ENCODE results near the gene CHPF. TPM values are rescaled to one million over a fixed set of nuclear protein-coding genes. Genes with fewer than 3 reads are reported as not detected.

Gene CHPF
- total and polyA plus RNA-seq, 7 donors = 8.4 to 14.2 (median 12.6) TPM

DNA sequence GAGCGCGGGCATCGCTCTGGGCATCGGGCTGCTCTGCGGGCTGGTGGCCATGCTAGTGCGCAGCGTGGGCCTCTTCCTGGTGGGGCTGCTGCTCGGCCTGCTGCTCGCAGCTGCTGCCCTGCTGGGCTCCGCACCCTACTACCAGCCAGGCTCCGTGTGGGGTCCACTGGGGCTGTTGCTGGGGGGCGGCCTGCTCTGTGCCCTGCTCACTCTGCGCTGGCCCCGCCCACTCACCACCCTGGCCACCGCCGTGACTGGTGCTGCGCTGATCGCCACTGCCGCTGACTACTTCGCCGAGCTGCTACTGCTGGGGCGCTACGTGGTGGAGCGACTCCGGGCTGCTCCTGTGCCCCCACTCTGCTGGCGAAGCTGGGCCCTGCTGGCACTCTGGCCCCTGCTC, 4.0 kb upstream of the CHPF start:
- H3K36me3 ChIP-seq (ENCODE audit: insufficient read depth in 1 of 2, low read depth in 1 of 2) = no peaks in the 10 kb centered on the region
- DNase-seq (no peak), ATAC-seq (no peak)
- H3K4me1 ChIP-seq = peaks cover 16% of the 10 kb centered on the region
- WGBS, 3 donors = 91 to 98% (median 95%) methylated on average over 21 to 26 of the region's 26 CpGs
- H3K9me3 ChIP-seq = no peaks in the 10 kb centered on the region
- TF ChIP-seq, protein P1, sequence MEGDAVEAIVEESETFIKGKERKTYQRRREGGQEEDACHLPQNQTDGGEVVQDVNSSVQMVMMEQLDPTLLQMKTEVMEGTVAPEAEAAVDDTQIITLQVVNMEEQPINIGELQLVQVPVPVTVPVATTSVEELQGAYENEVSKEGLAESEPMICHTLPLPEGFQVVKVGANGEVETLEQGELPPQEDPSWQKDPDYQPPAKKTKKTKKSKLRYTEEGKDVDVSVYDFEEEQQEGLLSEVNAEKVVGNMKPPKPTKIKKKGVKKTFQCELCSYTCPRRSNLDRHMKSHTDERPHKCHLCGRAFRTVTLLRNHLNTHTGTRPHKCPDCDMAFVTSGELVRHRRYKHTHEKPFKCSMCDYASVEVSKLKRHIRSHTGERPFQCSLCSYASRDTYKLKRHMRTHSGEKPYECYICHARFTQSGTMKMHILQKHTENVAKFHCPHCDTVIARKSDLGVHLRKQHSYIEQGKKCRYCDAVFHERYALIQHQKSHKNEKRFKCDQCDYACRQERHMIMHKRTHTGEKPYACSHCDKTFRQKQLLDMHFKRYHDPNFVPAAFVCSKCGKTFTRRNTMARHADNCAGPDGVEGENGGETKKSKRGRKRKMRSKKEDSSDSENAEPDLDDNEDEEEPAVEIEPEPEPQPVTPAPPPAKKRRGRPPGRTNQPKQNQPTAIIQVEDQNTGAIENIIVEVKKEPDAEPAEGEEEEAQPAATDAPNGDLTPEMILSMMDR (IDR thresholded peaks at IDR 0.05) = no peak
- no peak overlapping the region for H3K4me3 ChIP-seq
- H3K27ac ChIP-seq = no peak overlapping the region
- no peaks in the 10 kb centered on the region for H3K27me3 ChIP-seq (ENCODE audit: insufficient read depth in 3 of 3, low read length in 2 of 3)
- intact Hi-C loops (cut with DNase I) = loop anchor here in 1 of 2 donors (10.0 kb wide), 1 partner anchor 373 kb away; the partner anchor contains the start of genes CNPPD1, RETREG2 and SLC23A3

DNA sequence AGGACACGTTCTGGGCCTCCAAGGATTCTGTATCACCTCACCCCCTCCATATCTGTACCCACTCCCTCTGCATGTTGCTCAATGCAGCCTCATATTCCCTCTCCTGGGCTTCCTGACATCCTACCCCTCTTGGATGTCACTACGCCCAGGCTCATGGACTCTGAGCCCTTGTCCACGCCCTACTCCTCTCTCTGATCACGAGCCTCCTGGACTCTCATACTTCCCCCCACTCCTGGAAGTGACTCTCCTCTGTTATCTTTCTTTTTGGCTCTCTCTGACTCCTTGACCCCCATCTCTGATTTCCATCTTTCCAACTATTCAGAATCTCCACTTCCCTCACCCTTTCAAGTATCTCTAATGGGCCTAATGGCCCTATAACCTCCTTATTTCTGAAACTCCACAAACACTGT, 2.3 kb upstream of the CHPF start:
- H3K4me3 ChIP-seq = no peak overlapping the region
- DNase-seq (no peak), ATAC-seq (no peak)
- peaks cover 23% of the 10 kb centered on the region for H3K4me1 ChIP-seq
- intact Hi-C loops (cut with DNase I) = loop anchor here in 1 of 2 donors (10.0 kb wide), 1 partner anchor 371 kb away; the partner anchor contains the start of genes CNPPD1, RETREG2 and SLC23A3
- H3K27ac ChIP-seq = no peak overlapping the region
- H3K36me3 ChIP-seq (ENCODE audit: insufficient read depth in 1 of 2, low read depth in 1 of 2) = peaks cover 0 to 5% of the 10 kb centered on the region in 2 donors
- TF ChIP-seq, protein P1 (IDR thresholded peaks at IDR 0.05) = no peak
- 60 to 68% (median 60%) methylated on average over 3 to 4 of the region's 4 CpGs for WGBS, 3 donors
- no peaks in the 10 kb centered on the region for H3K9me3 ChIP-seq
- no peaks in the 10 kb centered on the region for H3K27me3 ChIP-seq (ENCODE audit: insufficient read depth in 3 of 3, low read length in 2 of 3)

DNA sequence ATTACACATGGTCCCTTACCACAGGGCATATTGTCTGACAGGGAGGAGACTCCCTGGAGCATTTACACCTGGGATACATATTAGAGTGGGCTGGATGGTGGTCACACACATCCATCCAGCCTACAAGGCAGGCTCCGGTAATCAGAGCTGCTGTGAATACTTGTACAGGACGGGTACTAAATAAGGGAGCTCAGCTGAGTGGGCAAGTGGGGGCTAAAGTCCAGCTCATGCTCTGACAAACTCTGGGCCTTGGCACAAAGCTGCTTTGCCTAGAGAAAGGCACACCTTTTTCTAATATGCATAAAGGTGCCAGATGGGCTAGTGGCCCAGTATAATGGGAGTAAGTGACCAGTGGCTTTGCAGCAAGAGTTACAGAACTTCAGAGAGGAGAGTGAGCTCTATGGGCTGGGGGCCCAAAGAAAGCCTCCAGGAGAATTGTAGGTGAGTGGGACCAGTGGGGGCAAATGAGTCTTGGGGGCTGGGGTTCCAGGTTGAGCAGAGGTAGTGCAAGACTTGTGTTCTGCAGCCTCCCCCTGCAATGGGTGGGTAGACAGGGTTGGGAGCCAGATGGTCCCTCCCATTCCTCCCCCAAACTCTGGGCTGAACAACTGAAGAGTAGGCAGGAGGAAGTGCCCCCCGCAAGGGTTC, 1.8 kb upstream of the CHPF start:
- H3K4me1 ChIP-seq = peaks cover 23% of the 10 kb centered on the region
- no peak overlapping the region for H3K27ac ChIP-seq
- WGBS, 3 donors = 78 to 87% (median 83%) methylated on average over 3 of the region's 3 CpGs
- intact Hi-C loops (cut with DNase I) = loop anchor here in 1 of 2 donors (10.0 kb wide), 1 partner anchor 371 kb away; the partner anchor contains the start of genes CNPPD1, RETREG2 and SLC23A3
- no peaks in the 10 kb centered on the region for H3K9me3 ChIP-seq
- DNase-seq = no peak
- TF ChIP-seq, protein P1 (IDR thresholded peaks at IDR 0.05) = no peak
- no peak overlapping the region for H3K4me3 ChIP-seq
- H3K36me3 ChIP-seq (ENCODE audit: insufficient read depth in 1 of 2, low read depth in 1 of 2) = peaks cover 0 to 10% of the 10 kb centered on the region in 2 donors
- no peak for ATAC-seq
- no peaks in the 10 kb centered on the region for H3K27me3 ChIP-seq (ENCODE audit: insufficient read depth in 3 of 3, low read length in 2 of 3)

DNA sequence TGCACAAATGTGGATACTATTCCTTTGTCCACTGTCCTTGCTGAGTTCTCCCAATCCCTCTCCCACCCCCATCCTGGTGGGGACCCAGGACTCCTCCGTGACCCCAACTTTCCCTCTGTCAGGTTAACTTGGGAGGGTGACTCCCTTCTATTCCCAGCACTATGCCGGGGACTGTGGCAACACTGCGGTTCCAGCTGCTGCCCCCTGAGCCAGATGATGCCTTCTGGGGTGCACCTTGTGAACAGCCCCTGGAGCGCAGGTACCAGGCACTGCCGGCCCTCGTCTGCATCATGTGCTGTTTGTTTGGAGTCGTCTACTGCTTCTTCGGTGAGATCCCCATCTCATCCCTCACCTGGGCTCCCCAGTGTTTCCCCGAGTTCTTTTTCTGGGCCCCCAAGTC, 958 bp upstream of the CHPF start:
- no peaks in the 10 kb centered on the region for H3K27me3 ChIP-seq (ENCODE audit: insufficient read depth in 3 of 3, low read length in 2 of 3)
- H3K27ac ChIP-seq = peak overlapping the region; percentile 94
- peaks cover 0 to 19% of the 10 kb centered on the region in 2 donors for H3K36me3 ChIP-seq (ENCODE audit: insufficient read depth in 1 of 2, low read depth in 1 of 2)
- intact Hi-C loops (cut with DNase I) = loop anchor here (5.0 to 10.0 kb wide), 2 partner anchors 143 to 370 kb away; partner anchors contain the start of genes CNPPD1 (in 1 of the 2), RETREG2 (in 1 of the 2) and SLC23A3 (in 1 of the 2)
- H3K9me3 ChIP-seq = no peaks in the 10 kb centered on the region
- DNase-seq (no peak), ATAC-seq (no peak)
- WGBS, 3 donors = 38 to 51% (median 38%) methylated on average over 9 of the region's 9 CpGs
- TF ChIP-seq, protein P1 (IDR thresholded peaks at IDR 0.05) = no peak
- peaks cover 23% of the 10 kb centered on the region for H3K4me1 ChIP-seq
- H3K4me3 ChIP-seq = peak overlapping the region; percentile 79
